Endothelial cell of umbilical vein (primary cell): ENCODE data around the gene SPON1. TPM values are rescaled to one million over a fixed set of nuclear protein-coding genes. Genes with fewer than 3 reads are reported as not detected.

ENCODE experiments used
- BruUV-seq: library from RNA; stranded (reverse); fragments of 400-500 nt; replicated peaks from 2 replicates; lab custom pipeline; 2021; lab: Mats Ljungman, UMichigan
- CTCF ChIA-PET: fragments of 300-600, 350-600 bp; sonication (Branson Sonifier 250); formaldehyde crosslinking; loops from one replicate; lab custom pipeline; 2021; ENCODE audit warnings: antibody characterized with exemption, inconsistent platforms; lab: Charles Lee
- POLR2A ChIA-PET: fragments of 300-600, 350-600 bp; sonication (Branson Sonifier 250); formaldehyde crosslinking; loops from one replicate; lab custom pipeline; 2021; ENCODE audit warnings: antibody characterized with exemption, inconsistent platforms; lab: Charles Lee
- DNase-seq: peaks from one replicate; pipeline ENCODE4 v3.0.0-alpha.2; 2011; ENCODE audit warnings: low read depth, low spot score
- FAIRE-seq: peaks from 2 replicates; lab custom pipeline; 2011; peaks lifted over from hg19 to GRCh38; lab: Jason Lieb, UNC
- H2AFZ ChIP-seq: 2 replicates; pipeline ENCODE4 v1.6.0; 2012; ENCODE audit warnings: low read depth, low read length, control low read depth, inconsistent platforms
- H3K27ac ChIP-seq: 2 replicates; pipeline ENCODE4 v1.5.1; 2011; ENCODE audit warnings: low read depth, mild to moderate bottlenecking, control low read depth, low read length, moderate library complexity; ENCODE audit not compliant: insufficient read depth
- H3K27me3 ChIP-seq, 2 experiments: 2 replicates each; pipeline versions ENCODE4 v1.6.0 to v1.6.1; 2011; ENCODE audit warnings: low read length in 2 of 2, mixed read lengths in 1 of 2; ENCODE audit not compliant: control insufficient read depth in 2 of 2, insufficient read depth in 2 of 2
- H3K36me3 ChIP-seq, 2 experiments: 2 replicates in 1 of 2; 3 replicates in 1 of 2; pipeline ENCODE4 v1.5.1; 2011; ENCODE audit warnings: low read length in 2 of 2, mild to moderate bottlenecking in 1 of 2, moderate library complexity in 1 of 2; ENCODE audit not compliant: control insufficient read depth in 2 of 2, insufficient read depth in 2 of 2; ENCODE audit errors: extremely low read depth in 1 of 2
- H3K4me1 ChIP-seq: 3 replicates; pipeline ENCODE4 v1.5.1; 2011; ENCODE audit warnings: mild to moderate bottlenecking, low read length; ENCODE audit not compliant: control insufficient read depth, insufficient read depth; ENCODE audit errors: extremely low read depth
- H3K4me2 ChIP-seq: 2 replicates; pipeline ENCODE4 v1.6.1; 2011; ENCODE audit warnings: low read length, control low read depth, mixed read lengths; ENCODE audit not compliant: insufficient read depth
- H3K4me3 ChIP-seq, 3 experiments: fragments of 200-600 bp in 1 of 3; sonication (generic), shearing (Covaris generic) in 1 of 3; replicated peaks in 1 of 3; 2 replicates each; pipeline ENCODE4 v1.5.1; 2011 to 2016; ENCODE audit warnings: control low read depth in 3 of 3, low read length in 3 of 3, mild to moderate bottlenecking in 2 of 3, inconsistent platforms in 1 of 3, low read depth in 1 of 3, moderate library complexity in 1 of 3; ENCODE audit not compliant: insufficient read depth in 1 of 3
- H3K79me2 ChIP-seq: 2 replicates; pipeline ENCODE4 v1.6.0; 2012; ENCODE audit warnings: low read length, inconsistent platforms; ENCODE audit not compliant: control insufficient read depth, insufficient read depth
- H3K9ac ChIP-seq: replicated peaks from 2 replicates; pipeline ENCODE3; 2011; ENCODE audit warnings: low read length, control low read depth; ENCODE audit not compliant: insufficient read depth; ENCODE audit errors: extremely low read depth
- H3K9me1 ChIP-seq: replicated peaks from 3 replicates; pipeline ENCODE4 v1.6.0; 2011; ENCODE audit warnings: mild to moderate bottlenecking, low read length; ENCODE audit not compliant: control insufficient read depth, insufficient read depth; ENCODE audit errors: extremely low read depth
- H3K9me3 ChIP-seq: replicated peaks from 2 replicates; pipeline ENCODE4 v1.5.1; 2012; ENCODE audit warnings: low read length, inconsistent platforms; ENCODE audit not compliant: control insufficient read depth, insufficient read depth
- H4K20me1 ChIP-seq: replicated peaks from 2 replicates; pipeline ENCODE3; 2011; ENCODE audit warnings: mild to moderate bottlenecking, low read length; ENCODE audit not compliant: control insufficient read depth, insufficient read depth; ENCODE audit errors: extremely low read depth
- EZH2 ChIP-seq: IDR thresholded peaks from 2 replicates; pipeline ENCODE4 v1.6.1; 2012; ENCODE audit warnings: borderline replicate concordance, low read depth, mild to moderate bottlenecking, moderate library complexity, low read length, inconsistent platforms; ENCODE audit not compliant: severe bottlenecking
- FOS ChIP-seq: IDR thresholded peaks from 2 replicates; pipeline ENCODE4 v1.6.1; 2011; ENCODE audit warnings: mild to moderate bottlenecking, low read length, moderate library complexity, borderline replicate concordance; ENCODE audit not compliant: insufficient read depth
- GATA2 ChIP-seq: IDR thresholded peaks from 2 replicates; pipeline ENCODE4 v1.7.0; 2011; ENCODE audit warnings: low read depth, mild to moderate bottlenecking, moderate library complexity, mixed read lengths, low read length; ENCODE audit not compliant: insufficient read length, insufficient read depth
- JUN ChIP-seq: IDR thresholded peaks from 2 replicates; pipeline ENCODE4 v1.6.1; 2011; ENCODE audit warnings: borderline replicate concordance, low read depth; ENCODE audit not compliant: insufficient read length, insufficient read depth
- MYC ChIP-seq: IDR thresholded peaks from one replicate; pipeline ENCODE4 v1.6.1; 2011; ENCODE audit warnings: mild to moderate bottlenecking, low read depth, low read length
- POLR2A ChIP-seq: IDR thresholded peaks from 2 replicates; pipeline ENCODE4 v1.6.1; 2012; ENCODE audit warnings: low read depth, mild to moderate bottlenecking, control low read depth, low read length
- POLR2AphosphoS5 ChIP-seq: IDR thresholded peaks from 2 replicates; pipeline ENCODE4 v1.6.1; 2012; ENCODE audit warnings: low read depth, mild to moderate bottlenecking, control low read depth, low read length, moderate library complexity; ENCODE audit not compliant: insufficient read depth
- dilution Hi-C: fragments of 300-500 bp; cut with MboI; formaldehyde crosslinking; loops from one replicate; pipeline ENCODE4 v1.15.0; 2019; ENCODE audit warnings: low sequenced_read_pairs; ENCODE audit not compliant: extremely low pct_ligation_motif_present
- intact Hi-C: fragments of 100-400 bp; cut with micrococcal nuclease; formaldehyde crosslinking; loops from one replicate; pipeline ENCODE4 v1.10.0; 2022
- polyA plus RNA-seq, 4 experiments: library from polyadenylated mRNA; depleted of rRNA in 3 of 4; stranded (reverse) in 3 of 4; unstranded in 1 of 4; fragments of >200 nt; gene quantifications; 2 replicates each; pipeline versions ENCODE4 v1.2.1 to v1.2.3, GENCODE V29; 2011 to 2012; ENCODE audit warnings: missing spikeins in 1 of 4
- total RNA-seq: library from RNA; stranded (reverse); gene quantifications from 2 replicates; pipeline ENCODE4 v1.2.3, GENCODE V29; 2021
- TF ChIP-seq, protein P1 (sequence below): IDR thresholded peaks from 2 replicates; pipeline ENCODE4 v1.6.1; 2011; ENCODE audit not compliant: insufficient read depth, insufficient read length
- TF ChIP-seq, protein P2 (sequence below), 2 donors: IDR thresholded peaks; 1 replicate in 1 of 2; 2 replicates in 1 of 2; pipeline ENCODE4 v1.5.1; 2011; ENCODE audit warnings: low read length in 2 of 2, mild to moderate bottlenecking in 2 of 2, moderate library complexity in 2 of 2, control low read depth in 1 of 2, inconsistent platforms in 1 of 2, low read depth in 1 of 2; ENCODE audit not compliant: insufficient read depth in 1 of 2; ENCODE audit errors: extremely low read depth in 1 of 2

The SPON1 gene
- total and polyA plus RNA-seq, 2 donors (not counting 3 experiments of a cell fraction or from before 2014, with no cell fraction given) = 0.31 TPM; not detected in 1

DNA sequence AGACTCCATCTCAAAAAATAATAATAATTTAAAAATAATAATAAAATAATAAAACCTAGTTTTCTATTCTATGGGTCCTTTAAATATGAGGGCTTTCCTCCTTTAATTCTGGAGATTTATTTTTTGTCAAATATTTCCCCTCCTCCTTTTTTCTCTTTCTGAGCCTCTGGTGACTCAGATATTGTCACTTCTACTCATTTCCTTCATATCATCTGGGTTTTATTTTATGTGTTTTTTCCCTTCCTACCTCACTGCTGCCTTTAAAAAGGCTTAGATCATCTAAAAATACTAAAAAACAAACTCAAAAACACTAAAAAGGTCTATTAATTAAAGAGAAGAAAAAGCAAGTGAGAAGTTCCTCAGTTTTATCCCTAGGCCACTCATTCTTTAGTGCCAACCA, 138.9 kb downstream of the SPON1 start:
- Histone ChIP-seq H3K4me1 (no peaks in the 10 kb centered on the region), H3K36me3 (no peaks in the 10 kb centered on the region), H3K9ac (no peak overlapping the region), H3K9me1 (no peaks in the 10 kb centered on the region), H4K20me1 (no peaks in the 10 kb centered on the region), H3K79me2 (no peaks in the 10 kb centered on the region), H3K9me3 (no peaks in the 10 kb centered on the region), H3K27ac (no peak overlapping the region), H3K4me3 (no peak overlapping the region), H2AFZ (no peak overlapping the region), H3K27me3 (no peaks in the 10 kb centered on the region), H3K4me2 (no peak overlapping the region)
- ChIA-PET POLR2A (no interaction called here), CTCF (no interaction called here)
- dilution Hi-C loops (no loop called here), intact Hi-C loops (no loop called here)
- no peak for TF ChIP-seq POLR2AphosphoS5
- TF ChIP-seq EZH2 = no peak
- peak; percentile 28 for TF ChIP-seq FOS
- no peak for DNase-seq
- no peak for FAIRE-seq
- no TSS peak for BruUV-seq

DNA sequence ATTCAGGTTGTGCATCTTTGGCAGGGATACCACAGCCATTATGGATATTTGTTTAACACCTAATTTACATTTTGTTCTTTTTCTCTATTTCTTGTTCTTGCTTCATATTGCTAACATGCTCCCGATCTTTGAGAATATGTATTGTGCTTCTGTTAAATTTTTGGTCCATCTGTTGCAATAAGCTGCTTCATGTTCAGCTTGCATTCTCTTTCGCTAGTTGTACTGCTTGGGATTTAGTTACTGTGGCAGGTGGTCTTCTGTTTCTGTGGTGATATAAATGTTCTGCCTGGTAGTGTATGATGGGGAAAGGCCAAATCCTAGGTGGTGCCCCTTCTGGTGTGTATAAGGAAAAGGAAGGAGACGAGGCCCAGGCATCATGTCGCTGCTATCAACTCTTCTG, 140.2 kb downstream of the SPON1 start:
- POLR2A ChIA-PET = no interaction called here

More for the DNA sequence above, 140.2 kb downstream of the SPON1 start:
- intact Hi-C loops (no loop called here), dilution Hi-C loops (no loop called here)
- H3K9me3 ChIP-seq = no peaks in the 10 kb centered on the region
- H3K27me3 ChIP-seq = no peaks in the 10 kb centered on the region
- H3K9me1 ChIP-seq = no peaks in the 10 kb centered on the region
- H3K36me3 ChIP-seq = no peaks in the 10 kb centered on the region
- no TSS peak for BruUV-seq
- H3K4me1 ChIP-seq = no peaks in the 10 kb centered on the region
- TF ChIP-seq GATA2 (no peak), JUN (no peak), FOS (no peak), POLR2AphosphoS5 (no peak), POLR2A (no peak), EZH2 (no peak), MYC (no peak)
- TF ChIP-seq, protein P1, sequence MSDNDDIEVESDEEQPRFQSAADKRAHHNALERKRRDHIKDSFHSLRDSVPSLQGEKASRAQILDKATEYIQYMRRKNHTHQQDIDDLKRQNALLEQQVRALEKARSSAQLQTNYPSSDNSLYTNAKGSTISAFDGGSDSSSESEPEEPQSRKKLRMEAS = no peak
- TF ChIP-seq, protein P2, sequence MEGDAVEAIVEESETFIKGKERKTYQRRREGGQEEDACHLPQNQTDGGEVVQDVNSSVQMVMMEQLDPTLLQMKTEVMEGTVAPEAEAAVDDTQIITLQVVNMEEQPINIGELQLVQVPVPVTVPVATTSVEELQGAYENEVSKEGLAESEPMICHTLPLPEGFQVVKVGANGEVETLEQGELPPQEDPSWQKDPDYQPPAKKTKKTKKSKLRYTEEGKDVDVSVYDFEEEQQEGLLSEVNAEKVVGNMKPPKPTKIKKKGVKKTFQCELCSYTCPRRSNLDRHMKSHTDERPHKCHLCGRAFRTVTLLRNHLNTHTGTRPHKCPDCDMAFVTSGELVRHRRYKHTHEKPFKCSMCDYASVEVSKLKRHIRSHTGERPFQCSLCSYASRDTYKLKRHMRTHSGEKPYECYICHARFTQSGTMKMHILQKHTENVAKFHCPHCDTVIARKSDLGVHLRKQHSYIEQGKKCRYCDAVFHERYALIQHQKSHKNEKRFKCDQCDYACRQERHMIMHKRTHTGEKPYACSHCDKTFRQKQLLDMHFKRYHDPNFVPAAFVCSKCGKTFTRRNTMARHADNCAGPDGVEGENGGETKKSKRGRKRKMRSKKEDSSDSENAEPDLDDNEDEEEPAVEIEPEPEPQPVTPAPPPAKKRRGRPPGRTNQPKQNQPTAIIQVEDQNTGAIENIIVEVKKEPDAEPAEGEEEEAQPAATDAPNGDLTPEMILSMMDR (IDR thresholded peaks at IDR 0.05; ENCODE audit: extremely low read depth in 1 of 2, insufficient read depth in 1 of 2, low read depth in 1 of 2, low read length in 2 of 2) = no peak
- H4K20me1 ChIP-seq = no peaks in the 10 kb centered on the region
- FAIRE-seq = no peak
- no peak overlapping the region for H3K4me3 ChIP-seq
- no peak overlapping the region for H3K9ac ChIP-seq
- DNase-seq = no peak
- H2AFZ ChIP-seq = no peak overlapping the region
- no peaks in the 10 kb centered on the region for H3K79me2 ChIP-seq
- H3K27ac ChIP-seq = no peak overlapping the region
- no peak overlapping the region for H3K4me2 ChIP-seq
- CTCF ChIA-PET = no interaction called here
